Stimulated activated CD8-positive, alpha-beta memory T cell treated with anti-CD3 and anti-CD28 coated beads, Interleukin-15, amount 100 ng/mL, for 48 hours (primary cell): ENCODE data around the gene RIMBP2.

Experiments
- DNase-seq, 2 donors: peaks; one replicate each; pipeline ENCODE4 v3.0.0-alpha.2; 2020; ENCODE audit warnings: low read depth in 2 of 2

The RIMBP2 gene

GRCh38 chr12:130633771-130634170, 82.3 kb downstream of the RIMBP2 start:
- no peak for DNase-seq

DNA sequence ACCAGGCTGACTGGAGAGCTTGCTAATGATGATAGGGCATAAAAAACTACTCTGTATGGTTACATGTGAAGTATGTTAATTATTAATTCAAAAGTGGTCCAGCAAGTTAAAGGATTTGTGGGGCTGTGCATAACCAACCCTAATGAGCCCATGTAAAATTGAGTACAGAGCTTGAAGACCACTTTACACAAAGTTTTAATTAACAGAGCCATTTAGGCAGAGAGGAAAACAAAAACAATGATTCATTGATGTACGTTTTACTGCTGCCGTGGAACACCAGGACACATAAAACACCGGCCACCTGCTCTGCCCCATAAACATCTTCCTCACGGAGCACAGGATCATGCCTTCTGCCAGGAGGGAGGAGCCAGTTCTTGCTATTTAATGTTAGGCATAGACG, 83.5 kb downstream of the RIMBP2 start:
- DNase-seq = no peak

- DNase-seq = no peak
These were observed 87.8 kb downstream of the RIMBP2 start for GRCh38 chr12:130628304-130628703.

DNA sequence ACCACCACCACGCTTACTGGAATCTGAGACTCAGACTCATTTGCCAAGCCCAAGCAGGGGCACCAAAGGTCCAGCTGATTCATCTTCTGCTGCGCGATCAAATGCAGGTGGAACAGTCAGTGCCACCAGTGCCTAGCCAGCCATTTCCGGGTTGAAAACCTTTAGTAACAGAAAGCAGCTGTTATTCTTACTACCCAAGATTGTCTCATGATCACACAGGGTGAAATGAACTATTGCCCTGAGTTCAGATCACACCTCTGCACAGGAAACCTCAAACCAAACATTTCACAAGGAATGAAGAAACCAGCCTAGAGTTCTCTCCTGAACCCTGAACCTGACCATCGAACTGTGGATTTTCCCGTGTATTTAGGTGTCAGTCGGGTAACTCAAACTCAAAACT, 88.9 kb downstream of the RIMBP2 start:
- no peak for DNase-seq

- no peak for DNase-seq
These were observed 89.5 kb downstream of the RIMBP2 start for GRCh38 chr12:130626601-130627000.

DNA sequence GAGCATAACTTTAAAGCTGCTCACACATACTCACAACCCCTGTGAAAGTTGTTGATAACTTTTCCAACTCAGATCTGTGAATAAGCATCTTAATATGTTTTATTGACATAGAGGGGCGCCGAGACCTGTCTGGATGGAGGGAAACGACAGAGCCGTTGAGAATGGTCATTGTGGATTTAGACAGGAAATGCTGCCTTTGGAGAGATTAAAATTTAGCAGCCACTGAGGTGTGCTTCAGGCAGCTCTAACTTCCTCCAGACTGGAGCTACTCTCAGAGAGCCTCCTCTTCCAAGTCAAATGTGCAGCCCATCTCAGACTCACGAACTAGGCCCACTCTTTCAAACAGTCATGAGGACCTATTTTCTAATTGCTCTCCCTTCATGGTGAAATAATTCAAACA, 90.9 kb downstream of the RIMBP2 start:
- DNase-seq = no peak

GRCh38 chr12:130622803-130623202, 93.3 kb downstream of the RIMBP2 start:
- no peak for DNase-seq

GRCh38 chr12:130621696-130622298, 94.3 kb downstream of the RIMBP2 start:
- DNase-seq = no peak

DNA sequence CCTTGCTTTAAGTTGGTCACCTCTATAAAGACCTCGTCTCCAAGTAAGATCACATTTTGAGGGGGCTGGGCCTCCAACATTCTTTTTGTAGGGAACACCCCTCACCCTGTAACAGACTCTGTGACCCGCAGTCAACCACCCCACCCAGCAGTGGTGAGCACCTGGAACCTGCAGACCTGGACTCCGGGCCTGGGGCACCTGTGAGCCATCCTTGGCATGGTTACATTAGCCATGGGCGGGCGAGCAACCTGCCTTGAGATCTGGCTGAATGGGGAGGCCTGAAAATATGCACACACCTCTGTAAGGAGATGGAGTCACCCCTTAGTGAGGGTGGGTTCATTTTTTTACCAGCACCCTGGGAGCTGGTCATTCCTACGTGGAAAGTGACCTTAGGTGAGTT, 95.3 kb downstream of the RIMBP2 start:
- no peak for DNase-seq

DNA sequence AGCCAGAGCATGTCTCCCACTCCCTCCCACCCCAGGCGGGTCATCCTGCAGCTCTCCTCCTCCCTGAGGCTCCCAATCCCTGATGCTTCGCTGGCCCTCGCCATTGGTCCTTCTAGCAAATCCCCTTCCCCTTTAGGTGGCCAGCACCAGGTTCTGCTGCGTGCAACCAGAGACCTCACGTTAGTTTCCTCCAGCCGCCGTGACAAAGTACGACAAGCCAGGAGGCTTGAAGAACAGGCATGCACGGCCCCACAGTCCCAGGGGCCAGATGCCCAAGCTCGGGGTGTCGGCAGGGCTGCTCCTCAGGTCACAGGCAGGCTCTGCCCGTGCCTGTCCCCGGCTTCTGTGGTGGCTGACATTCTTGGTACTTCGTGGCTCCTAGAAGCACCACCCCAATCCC, 95.8 kb downstream of the RIMBP2 start:
- DNase-seq = no peak

DNA sequence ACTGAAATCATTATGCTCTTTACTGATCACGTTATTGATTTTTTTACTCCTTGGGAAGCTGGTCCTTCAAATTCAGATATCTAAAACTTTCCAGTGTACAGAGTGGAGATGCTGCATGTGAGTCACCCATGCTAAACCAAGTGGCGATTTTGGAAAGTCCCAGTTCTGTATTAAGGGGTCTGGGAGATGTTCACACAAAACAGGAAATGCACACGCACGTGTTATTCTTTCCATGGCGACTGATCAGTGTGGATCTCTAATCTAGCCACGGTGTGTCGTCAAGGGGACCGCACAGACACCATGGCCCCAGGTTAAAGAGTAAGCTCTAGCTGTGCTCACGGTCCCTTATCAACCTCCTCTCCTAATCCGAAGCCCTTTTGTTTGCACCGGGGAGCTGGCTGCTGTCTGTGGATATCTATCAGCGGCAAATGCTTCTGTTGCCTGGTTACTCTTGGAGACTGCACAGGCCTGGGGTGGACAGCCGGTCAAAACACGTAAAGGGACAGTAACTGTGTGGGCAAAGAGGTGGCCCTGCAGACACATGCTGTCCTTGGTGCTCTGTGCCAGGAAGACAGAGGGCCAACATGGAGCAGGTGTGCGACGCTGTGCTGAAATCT, 96.6 kb downstream of the RIMBP2 start:
- DNase-seq = no peak

DNA sequence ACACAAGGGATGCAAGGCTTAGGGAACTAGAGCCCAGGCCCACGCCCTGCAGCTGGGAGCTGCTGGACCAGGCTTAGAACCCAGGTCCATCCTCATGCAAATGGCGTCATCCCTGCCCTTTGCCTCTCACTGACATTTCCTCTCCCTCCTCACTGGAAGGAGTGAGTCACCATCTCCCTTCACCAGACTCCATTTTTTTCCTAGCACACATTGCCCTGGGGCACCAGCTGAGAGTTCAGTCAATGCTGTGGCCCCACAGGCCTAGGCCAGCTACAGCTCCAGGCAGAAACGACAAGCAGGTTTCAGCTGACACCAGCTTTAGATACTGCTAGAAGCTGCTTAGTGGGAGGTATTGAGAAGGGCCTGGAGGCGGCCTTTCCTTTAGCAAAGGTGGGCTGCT, 98.9 kb downstream of the RIMBP2 start:
- no peak for DNase-seq

GRCh38 chr12:130615861-130616345, 100.2 kb downstream of the RIMBP2 start:
- DNase-seq = no peak

DNA sequence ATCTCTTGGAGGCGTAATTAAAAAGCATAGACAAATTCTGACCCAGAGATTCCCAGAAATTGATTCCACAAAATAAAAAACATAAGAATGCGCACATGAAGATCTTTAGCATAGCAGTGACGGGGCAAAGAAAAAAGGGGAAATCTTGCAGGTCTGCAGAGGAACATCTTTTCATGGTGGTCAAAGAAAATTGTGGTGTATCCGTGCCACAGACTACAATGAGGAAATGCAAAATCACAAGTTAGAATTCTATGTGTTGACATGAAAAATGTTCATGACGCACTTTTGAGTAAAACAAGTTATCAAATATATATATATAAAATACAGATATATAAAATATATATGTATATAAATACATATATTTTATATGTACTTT, 101.6 kb downstream of the RIMBP2 start:
- no peak for DNase-seq

GRCh38 chr12:130613831-130614529, 102.1 kb downstream of the RIMBP2 start:
- DNase-seq = no peak

GRCh38 chr12:130613131-130613530, 103.0 kb downstream of the RIMBP2 start:
- DNase-seq = no peak

GRCh38 chr12:130611026-130611905, 104.8 kb downstream of the RIMBP2 start:
- no peak for DNase-seq

- no peak for DNase-seq
These were observed 106.1 kb downstream of the RIMBP2 start for GRCh38 chr12:130609966-130610365.

DNA sequence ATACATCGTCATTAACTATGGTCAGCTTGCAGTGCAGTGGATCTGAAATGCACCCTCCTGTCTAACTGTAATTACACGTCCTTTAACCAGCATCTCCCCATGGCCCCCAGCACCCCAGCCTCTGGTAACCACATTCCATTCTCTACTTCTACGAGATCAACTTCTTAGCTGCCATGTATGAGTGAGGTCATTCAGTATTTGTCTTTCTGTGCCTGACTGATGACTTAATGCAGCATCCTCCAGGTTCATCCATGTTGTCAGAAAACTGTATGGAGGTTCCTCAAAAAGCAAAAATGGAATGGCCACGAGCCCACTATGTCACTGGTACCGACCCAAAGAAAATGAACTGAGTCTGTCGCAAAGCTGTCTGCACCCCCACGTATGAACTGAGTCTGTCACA, 107.3 kb downstream of the RIMBP2 start:
- DNase-seq = no peak

GRCh38 chr12:130608132-130608531, 108.0 kb downstream of the RIMBP2 start:
- no peak for DNase-seq

GRCh38 chr12:130606231-130606630, 109.9 kb downstream of the RIMBP2 start:
- DNase-seq = no peak

- DNase-seq = no peak
These were observed 112.6 kb downstream of the RIMBP2 start for GRCh38 chr12:130603396-130603965.
